GM18505 (cell line): Measurements from ENCODE around the gene PRKCI.
"Not testable (repeated sequence)": the region's sequence is repeated elsewhere in the genome, so short reads cannot be mapped to it uniquely, and the experiment has no call there.

Experiments used
- ATAC-seq: cut with Tn5 transposase; IDR thresholded peaks from one replicate; pipeline ENCODE4 v1.9.1; 2021; ENCODE audit not compliant: unreplicated experiment
- POLR2A ChIP-seq: IDR thresholded peaks from 4 replicates; pipeline ENCODE4 v1.6.1; 2011; ENCODE audit warnings: borderline replicate concordance; ENCODE audit not compliant: insufficient read depth, insufficient read length; ENCODE audit errors: extremely low read depth

The PRKCI gene

DNA sequence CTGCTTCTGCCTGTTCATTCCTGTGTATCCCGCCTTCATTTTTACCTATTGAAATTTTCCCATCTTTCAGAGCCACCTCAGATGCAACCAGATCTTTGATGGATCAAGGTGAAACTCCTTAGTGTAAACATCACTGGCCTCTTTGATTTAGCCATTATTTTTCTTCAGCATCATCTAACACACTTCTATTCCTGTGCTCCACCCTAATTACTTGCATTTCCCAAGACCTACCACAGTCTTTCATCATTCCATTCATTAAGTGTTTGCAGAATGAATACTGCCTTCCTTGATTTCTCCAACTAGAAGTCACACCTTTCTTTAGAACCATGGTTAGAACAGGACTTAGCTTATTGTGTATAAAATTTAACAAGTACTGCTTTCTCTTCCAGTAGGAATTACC is 79.8 kb downstream of the PRKCI start:
- no peak for TF ChIP-seq POLR2A
- no peak for ATAC-seq

DNA sequence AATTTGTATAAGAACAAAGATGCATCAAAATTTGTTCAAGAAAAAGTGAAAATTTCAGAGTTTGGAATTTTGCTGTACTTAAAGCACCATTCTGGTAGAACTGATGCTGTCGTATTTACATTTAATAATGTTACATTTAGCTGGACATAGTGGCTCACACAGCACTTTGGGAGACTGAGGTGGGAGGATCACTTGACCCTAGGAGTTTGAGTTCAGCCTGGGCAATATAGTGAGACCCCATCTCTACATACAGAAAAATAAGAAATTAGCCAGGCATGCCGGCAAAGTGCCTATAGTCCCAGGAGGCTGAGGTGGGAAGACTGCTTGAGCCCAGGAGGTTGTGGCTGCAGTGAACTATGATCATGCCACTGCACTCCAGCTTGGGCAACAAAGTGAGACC is 83.8 kb downstream of the PRKCI start:
- no peak for TF ChIP-seq POLR2A
- ATAC-seq: no peak

DNA sequence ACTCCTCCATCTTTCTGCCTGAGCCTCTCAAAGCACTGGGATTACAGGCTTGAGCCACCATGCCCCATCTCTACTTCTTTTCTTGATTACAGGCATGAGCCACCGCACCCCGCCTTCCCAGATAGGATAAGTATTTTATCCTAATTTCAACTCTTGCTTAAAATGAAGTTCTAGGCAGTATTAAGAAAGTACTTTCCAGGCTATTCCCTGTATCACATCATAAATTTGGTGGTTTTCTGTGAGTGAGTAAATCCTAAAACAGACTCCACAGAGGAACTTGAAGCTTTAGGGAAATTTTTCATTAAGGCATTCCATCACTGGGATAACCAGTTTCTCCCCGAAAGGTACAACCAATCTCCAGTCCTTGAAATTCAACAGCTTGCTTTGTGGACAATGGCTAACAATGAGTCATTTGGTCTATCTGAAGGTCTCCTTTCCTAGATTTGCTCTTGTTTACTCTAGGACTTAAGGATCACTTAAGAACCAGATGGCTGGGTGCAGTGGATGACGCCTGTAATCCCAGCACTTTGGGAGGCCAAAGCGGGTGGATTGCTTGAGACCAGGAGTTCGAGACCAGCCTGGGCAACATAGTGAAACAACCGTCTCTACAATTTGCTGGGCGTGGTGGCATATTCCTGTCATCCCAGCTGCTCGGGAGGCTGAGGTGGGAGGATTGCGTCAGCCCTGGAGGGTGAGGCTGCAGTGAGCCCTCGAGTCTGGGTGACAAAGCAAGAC is 85.6 kb downstream of the PRKCI start:
- TF ChIP-seq POLR2A: no peak
- no peak for ATAC-seq

DNA sequence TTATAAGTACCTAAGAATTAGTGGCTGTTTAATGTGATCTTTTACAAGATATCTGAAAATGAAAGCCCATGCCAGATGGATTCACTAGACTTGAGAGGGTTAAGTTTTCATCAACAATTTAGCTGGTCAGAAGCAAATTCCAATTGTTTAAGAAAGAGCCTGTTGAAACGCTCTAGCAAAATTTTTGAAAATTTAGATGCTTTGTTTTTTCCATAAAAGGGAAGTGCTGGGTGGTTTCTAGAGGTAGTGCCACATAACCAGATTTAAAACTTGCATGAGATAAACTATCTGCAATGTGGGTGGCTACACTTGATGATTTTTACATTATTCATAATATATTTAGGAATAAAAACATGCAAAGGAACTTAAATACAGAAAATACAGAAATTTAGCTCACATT is 86.8 kb downstream of the PRKCI start:
- ATAC-seq: no peak
- TF ChIP-seq POLR2A: no peak

DNA sequence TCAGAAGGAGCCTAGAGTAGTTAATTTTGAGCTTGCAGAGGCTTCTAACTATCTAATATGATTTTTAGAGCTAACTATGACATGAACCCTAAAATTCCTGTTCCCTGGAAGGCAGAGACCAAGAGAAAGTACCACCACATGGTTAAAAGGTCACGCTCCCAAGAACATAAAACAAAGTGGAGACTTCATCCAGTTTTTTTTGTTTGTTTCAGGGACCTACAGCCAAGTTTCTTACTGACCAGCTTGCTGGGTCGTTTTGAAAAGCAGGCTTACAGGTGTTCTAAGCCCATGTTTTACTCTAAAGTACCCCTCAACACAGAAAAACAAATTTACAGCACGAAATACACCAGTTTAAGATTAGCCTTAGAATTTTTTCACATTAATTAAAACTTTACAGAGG is 95.7 kb downstream of the PRKCI start:
- ATAC-seq: no peak
- no peak for TF ChIP-seq POLR2A

DNA sequence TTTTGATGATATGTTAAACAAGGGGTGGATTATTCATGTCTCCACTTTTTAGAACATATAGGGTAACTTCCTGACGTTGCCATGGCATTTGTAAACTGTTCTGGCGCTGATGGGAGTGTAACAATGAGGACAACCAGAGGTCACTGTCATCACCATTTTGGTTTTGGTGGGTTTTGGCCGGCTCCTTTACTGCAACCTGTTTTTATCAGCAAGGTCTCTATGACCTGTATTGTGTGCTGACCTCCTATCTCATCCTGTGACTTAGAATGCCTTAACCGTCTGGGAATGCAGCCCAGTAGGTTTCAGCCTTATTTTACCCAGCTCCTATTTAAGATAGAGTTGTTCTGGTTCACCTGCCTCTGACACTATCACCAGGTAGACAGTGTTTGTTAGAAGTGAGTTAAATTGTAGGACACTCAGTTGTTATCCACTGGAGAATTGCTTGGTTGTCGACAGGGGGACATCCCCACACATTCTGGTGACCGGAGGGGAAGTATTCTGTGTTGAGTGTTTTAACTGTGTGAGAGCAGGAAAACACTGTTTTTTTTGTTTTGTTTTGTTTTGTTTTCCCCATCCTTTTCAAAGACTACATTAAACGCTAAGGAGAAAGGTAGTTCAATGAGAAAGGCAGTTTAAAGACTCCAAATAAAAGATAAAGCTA is 98.4 kb downstream of the PRKCI start:
- ATAC-seq: no peak
- TF ChIP-seq POLR2A: no peak

DNA sequence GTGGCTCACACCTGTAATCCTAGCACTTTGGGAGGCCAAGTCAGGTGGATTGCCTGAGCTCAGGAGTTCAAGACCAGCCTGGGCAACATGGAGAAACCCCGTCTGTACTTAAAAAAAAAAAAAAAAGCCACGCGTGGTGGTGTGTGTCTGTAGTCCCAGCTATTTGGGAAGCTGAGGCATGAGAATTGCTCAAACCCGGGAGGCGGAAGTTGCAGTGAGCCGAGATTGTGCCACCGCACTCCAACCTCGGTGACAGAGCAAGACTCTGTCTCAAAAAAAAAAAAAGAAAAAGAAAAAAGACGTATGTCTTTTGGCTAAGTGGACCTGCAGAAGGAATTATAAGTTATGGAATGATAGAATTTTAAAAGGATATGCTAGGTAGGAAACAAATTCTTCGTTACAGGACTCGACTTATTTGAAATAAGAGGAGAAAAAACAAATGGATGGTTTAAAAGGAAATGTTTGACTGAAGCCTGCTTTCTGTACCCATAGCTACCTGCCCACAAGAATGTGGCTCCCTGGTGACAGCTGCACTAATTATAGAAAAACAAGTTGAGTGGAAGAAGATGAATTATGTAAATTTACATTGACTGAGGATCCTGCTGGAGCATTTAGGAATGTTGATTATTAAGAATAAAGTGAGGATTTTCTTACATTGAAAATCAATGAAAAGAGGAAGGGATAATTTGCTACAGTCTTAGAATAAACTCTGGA is 99.3 kb downstream of the PRKCI start:
- TF ChIP-seq POLR2A: no peak
- no peak for ATAC-seq

DNA sequence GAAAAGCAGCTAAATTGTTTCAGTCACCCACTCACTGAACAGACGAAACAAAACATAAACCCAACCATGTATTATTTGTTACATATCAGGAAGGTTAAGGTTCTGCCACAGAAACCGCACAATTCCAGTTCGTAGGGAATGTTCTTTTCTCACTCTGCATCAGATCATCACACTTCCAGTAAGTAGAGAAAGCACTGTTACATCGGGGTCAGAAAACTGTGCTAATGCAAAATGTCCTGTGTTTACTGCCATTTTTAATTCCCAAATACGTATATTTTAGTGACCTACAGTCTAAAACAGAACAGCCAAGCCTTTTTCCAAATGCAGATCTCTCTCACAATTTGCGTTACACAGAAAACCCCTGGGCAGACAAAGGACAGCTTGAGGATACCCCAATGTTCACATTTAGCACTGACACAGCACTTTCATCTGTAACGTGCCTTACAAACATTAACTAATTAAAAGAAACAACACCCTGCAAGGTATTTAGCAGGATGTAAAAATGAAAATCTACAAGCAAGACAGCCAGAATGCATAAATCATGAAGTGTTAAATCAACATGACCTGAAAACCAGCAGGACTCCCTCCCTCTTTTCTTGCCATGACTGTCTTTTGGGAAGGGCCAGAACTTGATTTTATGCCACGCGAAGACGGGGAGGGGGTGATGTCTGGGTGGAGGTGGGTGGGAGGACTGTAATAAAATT is 100.5 kb downstream of the PRKCI start:
- no peak for TF ChIP-seq POLR2A
- no peak for ATAC-seq

DNA sequence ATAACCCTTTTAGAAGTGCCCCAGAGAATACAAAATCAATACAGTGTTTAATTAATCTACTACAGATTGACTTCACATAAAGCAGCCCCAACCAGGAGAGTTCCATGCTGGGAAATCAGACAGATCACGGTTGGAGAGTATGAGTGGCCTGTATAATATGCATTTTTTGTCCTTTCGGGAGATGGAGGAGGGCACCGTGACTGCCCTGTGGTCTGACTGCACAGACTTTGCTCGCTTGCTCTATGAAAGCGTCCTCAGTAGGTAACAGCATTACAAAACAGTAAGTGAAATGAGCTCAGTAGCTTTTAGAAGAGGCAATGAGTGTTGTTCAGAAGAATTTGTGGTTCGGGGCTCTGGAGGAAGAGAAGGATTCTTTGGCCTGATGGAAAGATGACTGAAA is 101.1 kb downstream of the PRKCI start:
- TF ChIP-seq POLR2A: no peak
- ATAC-seq: no peak

DNA sequence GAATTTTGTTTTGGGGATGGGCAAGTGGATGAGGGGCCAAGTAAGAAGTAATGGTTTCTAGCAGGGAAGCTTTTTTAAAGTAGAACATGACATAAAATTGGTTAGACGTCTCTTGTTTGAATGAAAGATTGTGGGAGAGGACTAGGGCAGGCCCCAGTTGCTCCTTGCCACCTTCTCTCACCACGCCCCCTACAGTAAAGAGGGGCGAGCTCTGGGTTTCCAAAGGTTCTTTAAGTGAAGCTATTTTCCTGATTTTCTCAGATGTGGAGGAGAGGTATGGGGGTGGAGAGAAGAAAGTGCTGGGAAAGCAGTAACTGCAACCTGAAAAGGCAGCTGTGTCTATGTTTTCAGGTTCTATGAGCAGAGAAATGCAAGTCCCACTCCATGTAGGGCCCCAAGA is 102.7 kb downstream of the PRKCI start:
- no peak for TF ChIP-seq POLR2A
- no peak for ATAC-seq

DNA sequence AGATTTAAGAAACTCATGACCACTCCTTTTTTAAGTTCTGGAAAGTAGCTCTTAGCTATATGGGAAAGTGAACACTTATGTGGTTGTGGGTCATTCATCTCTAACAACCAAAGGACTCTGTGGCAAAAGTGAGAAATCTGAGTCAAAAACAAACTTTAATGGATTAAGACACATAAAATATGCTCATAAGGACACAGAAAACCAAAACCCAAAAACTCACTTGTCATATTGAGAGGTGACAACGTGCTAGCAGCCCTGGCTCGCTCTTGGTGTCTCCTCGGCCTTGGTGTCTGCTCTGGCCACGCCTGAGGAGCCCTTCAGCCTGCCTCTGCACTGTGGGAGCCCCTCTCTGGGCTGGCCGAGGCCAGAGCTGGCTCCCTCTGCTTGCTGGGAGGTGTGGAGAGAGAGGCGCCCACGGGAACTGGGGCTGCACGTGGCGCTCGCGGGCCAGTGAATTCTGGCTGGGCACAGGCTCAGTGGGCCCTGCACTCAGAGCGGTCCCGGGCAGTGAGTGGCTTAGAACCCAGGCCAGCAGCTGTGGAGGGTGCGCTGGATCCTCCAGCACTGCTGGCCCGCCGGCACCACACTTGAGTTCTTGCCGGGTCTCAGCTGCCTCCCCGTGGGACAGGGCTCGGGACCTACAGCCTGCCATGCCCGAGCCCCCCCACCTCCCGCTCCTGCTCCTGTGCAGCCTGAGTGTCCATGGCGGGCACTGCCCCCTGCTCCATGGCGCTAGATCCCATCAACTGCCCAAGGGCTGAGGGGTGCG is 105.0 kb downstream of the PRKCI start:
- ATAC-seq: no peak
- TF ChIP-seq POLR2A: no peak

DNA sequence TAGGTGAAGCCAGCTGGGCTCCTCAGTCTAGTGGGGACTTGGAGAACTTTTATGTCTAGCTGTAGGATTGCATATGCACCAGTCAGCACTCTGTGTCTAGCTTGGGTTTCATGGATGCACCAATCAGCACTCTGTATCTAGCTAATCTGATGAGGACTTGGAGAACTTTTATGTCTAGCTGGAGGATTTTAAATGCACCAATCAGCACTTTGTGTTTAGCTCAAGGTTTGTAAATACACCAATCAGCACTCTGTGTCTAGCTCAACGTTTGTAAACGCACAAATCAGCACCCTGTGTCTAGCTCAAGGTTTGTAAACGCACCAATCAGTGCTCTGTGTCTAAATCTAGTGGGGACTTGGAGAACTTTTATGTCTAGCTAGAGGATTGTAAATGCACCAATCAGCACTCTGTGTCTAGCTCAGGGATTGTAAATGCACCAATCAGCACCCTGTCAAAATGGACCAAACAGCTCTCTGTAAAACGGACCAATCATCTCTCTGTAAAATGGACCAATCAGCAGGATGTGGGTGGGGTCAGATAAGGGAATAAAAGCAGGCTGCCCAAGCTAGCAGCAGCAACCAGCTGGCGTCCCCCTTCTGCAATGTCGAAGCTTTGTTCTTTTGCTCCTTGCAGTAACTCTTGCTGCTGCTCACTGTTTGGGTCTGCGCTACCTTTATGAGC is 105.8 kb downstream of the PRKCI start:
- ATAC-seq: not testable (repeated sequence)
